Astrocyte (in vitro differentiated cells and primary cell): ENCODE results near the gene LRRC9.

Source experiments
- CTCF ChIP-seq: IDR thresholded peaks from 2 replicates; pipeline ENCODE4 v1.5.1; 2011; ENCODE audit warnings: low read depth, mild to moderate bottlenecking, inconsistent platforms, low read length, moderate library complexity; ENCODE audit not compliant: insufficient read depth
- EZH2 ChIP-seq: IDR thresholded peaks from 2 replicates; pipeline ENCODE4 v1.6.1; 2012; ENCODE audit warnings: mild to moderate bottlenecking, low read length, inconsistent platforms; ENCODE audit not compliant: insufficient read depth

GRCh38 chr14:60089221-60089620 lies 169.3 kb downstream of the LRRC9 start:
- no peak for TF ChIP-seq CTCF
- TF ChIP-seq EZH2 = no peak
